GM12801 (cell line): ENCODE data around the gene DNAJC3.

Source experiments
- TF ChIP-seq, protein P1 (sequence below): IDR thresholded peaks from one replicate; pipeline ENCODE4 v1.5.1; 2011; ENCODE audit warnings: control low read depth; ENCODE audit not compliant: insufficient read length; ENCODE audit errors: extremely low read depth

The DNAJC3 gene

DNA sequence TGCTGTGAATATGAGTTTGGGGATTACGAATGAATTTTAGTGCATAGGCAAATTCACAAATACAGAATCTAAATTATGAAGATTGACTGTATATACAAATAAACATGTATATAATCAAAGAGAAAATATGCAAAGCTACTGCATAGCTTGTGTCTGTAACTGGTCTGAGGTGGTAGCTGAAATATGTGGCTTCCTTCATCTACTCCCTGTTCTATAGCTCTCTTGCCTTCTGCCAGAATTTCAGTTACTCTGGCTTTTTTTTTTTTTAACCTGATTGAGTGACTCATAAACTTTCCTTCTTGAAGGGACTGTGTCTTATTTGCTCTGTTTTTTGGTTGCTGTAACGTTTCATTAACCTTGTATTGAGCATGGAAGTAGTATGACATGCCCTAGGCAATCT lies 26.6 kb downstream of the DNAJC3 start:
- TF ChIP-seq, protein P1, sequence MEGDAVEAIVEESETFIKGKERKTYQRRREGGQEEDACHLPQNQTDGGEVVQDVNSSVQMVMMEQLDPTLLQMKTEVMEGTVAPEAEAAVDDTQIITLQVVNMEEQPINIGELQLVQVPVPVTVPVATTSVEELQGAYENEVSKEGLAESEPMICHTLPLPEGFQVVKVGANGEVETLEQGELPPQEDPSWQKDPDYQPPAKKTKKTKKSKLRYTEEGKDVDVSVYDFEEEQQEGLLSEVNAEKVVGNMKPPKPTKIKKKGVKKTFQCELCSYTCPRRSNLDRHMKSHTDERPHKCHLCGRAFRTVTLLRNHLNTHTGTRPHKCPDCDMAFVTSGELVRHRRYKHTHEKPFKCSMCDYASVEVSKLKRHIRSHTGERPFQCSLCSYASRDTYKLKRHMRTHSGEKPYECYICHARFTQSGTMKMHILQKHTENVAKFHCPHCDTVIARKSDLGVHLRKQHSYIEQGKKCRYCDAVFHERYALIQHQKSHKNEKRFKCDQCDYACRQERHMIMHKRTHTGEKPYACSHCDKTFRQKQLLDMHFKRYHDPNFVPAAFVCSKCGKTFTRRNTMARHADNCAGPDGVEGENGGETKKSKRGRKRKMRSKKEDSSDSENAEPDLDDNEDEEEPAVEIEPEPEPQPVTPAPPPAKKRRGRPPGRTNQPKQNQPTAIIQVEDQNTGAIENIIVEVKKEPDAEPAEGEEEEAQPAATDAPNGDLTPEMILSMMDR: no peak

DNA sequence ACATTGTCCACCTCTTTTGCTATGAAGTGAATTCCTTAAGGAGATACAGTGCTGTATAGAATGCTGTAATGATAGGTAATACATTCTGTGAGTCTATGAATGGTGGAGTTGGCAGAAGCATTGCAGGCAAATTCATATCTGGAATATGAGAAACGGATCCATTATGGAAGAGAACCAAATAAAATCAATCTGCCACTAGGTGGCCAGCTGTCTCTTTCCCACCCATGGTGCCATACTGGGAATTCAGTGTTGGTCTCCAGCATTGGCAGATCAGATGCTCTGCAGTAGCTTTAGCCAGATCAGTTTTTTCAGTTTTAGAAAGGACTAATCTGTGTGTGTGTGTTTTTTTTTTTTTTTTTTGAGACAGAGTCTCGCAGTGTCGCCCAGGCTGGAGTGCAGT lies 27.6 kb downstream of the DNAJC3 start:
- TF ChIP-seq, protein P1: no peak

- TF ChIP-seq, protein P1: no peak
These were observed 29.4 kb downstream of the DNAJC3 start for GRCh38 chr13:95706356-95706755.

DNA sequence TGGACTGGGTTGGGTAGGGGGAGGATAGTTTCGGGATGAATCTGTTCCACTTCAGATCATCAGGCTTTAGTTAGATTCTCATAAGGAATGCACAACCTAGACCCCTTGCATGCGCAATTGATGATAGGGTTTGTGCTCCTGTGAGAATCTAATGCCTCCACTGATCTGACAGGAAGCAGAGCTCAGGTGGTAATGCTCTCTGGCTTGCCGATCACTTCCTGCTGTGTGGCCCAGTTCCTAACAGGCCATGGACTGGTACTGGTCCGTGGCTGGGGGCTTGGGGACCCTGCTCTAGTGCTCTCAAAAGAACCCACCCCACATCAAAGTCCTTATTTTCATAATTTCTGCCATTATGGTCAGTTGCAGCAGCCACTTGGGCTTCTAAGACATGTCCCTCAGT lies 30.1 kb downstream of the DNAJC3 start:
- TF ChIP-seq, protein P1: no peak

GRCh38 chr13:95707442-95708390 lies 30.8 kb downstream of the DNAJC3 start:
- TF ChIP-seq, protein P1: no peak

- TF ChIP-seq, protein P1: no peak
These were observed 31.4 kb downstream of the DNAJC3 start for GRCh38 chr13:95708391-95708774.

- TF ChIP-seq, protein P1: no peak
These were observed 32.0 kb downstream of the DNAJC3 start for GRCh38 chr13:95708811-95709500.
